ENCODE results near the gene CD72.

Gene CD72

GRCh38 chr9:35574578-35575122 lies 43.6 kb downstream of the CD72 start:
- no peaks in the 10 kb centered on the region for H3K36me3 ChIP-seq (ENCODE audit: insufficient read depth, low read length)
- no peak overlapping the region for H3K4me3 ChIP-seq (ENCODE audit: low read length)
- H3K9me3 ChIP-seq (replicated peaks; ENCODE audit: low read length): no peaks in the 10 kb centered on the region
- H3K4me1 ChIP-seq (ENCODE audit: control insufficient read depth, insufficient read depth, low read length): no peaks in the 10 kb centered on the region
- no peak overlapping the region for H3K4me2 ChIP-seq (ENCODE audit: low read length)
- no peak overlapping the region for H3K9ac ChIP-seq (ENCODE audit: low read depth, low read length)
- H3K27me3 ChIP-seq (ENCODE audit: control insufficient read depth, insufficient read depth, low read length): no peaks in the 10 kb centered on the region

GRCh38 chr9:35570709-35571504 lies 47.3 kb downstream of the CD72 start:
- Histone ChIP-seq H3K4me1 (ENCODE audit: control insufficient read depth, insufficient read depth, low read length) (peaks cover 4% of the 10 kb centered on the region), H3K27me3 (ENCODE audit: control insufficient read depth, insufficient read depth, low read length) (no peaks in the 10 kb centered on the region), H3K9me3 (replicated peaks; ENCODE audit: low read length) (no peaks in the 10 kb centered on the region), H3K4me3 (ENCODE audit: low read length) (no peak overlapping the region), H3K9ac (ENCODE audit: low read depth, low read length) (no peak overlapping the region), H3K4me2 (ENCODE audit: low read length) (no peak overlapping the region), H3K36me3 (ENCODE audit: insufficient read depth, low read length) (no peaks in the 10 kb centered on the region)

- no peaks in the 10 kb centered on the region for H3K27me3 ChIP-seq (ENCODE audit: control insufficient read depth, insufficient read depth, low read length)
- H3K4me1 ChIP-seq (ENCODE audit: control insufficient read depth, insufficient read depth, low read length): peaks cover 14% of the 10 kb centered on the region
- peaks cover 4% of the 10 kb centered on the region for H3K36me3 ChIP-seq (ENCODE audit: insufficient read depth, low read length)
- H3K9ac ChIP-seq (ENCODE audit: low read depth, low read length): no peak overlapping the region
- no peak overlapping the region for H3K4me2 ChIP-seq (ENCODE audit: low read length)
- no peaks in the 10 kb centered on the region for H3K9me3 ChIP-seq (replicated peaks; ENCODE audit: low read length)
- H3K4me3 ChIP-seq (ENCODE audit: low read length): no peak overlapping the region
These were observed 49.0 kb downstream of the CD72 start for GRCh38 chr9:35569206-35569605.

GRCh38 chr9:35568196-35568595 lies 50.0 kb downstream of the CD72 start:
- Histone ChIP-seq H3K4me1 (ENCODE audit: control insufficient read depth, insufficient read depth, low read length) (peaks cover 22% of the 10 kb centered on the region), H3K36me3 (ENCODE audit: insufficient read depth, low read length) (peaks cover 6% of the 10 kb centered on the region), H3K4me2 (ENCODE audit: low read length) (no peak overlapping the region)

GRCh38 chr9:35566417-35566816 lies 51.8 kb downstream of the CD72 start:
- Histone ChIP-seq H3K4me3 (ENCODE audit: low read length) (no peak overlapping the region), H3K4me1 (ENCODE audit: control insufficient read depth, insufficient read depth, low read length) (peaks cover 22% of the 10 kb centered on the region), H3K9me3 (replicated peaks; ENCODE audit: low read length) (no peaks in the 10 kb centered on the region), H3K4me2 (ENCODE audit: low read length) (no peak overlapping the region), H3K9ac (ENCODE audit: low read depth, low read length) (no peak overlapping the region), H3K36me3 (ENCODE audit: insufficient read depth, low read length) (peaks cover 21% of the 10 kb centered on the region), H3K27me3 (ENCODE audit: control insufficient read depth, insufficient read depth, low read length) (no peaks in the 10 kb centered on the region)

More at GRCh38 chr9:35568196-35568595, 50.0 kb downstream of the CD72 start:
- Histone ChIP-seq H3K9me3 (replicated peaks; ENCODE audit: low read length) (no peaks in the 10 kb centered on the region), H3K4me3 (ENCODE audit: low read length) (no peak overlapping the region), H3K27me3 (ENCODE audit: control insufficient read depth, insufficient read depth, low read length) (no peaks in the 10 kb centered on the region), H3K9ac (ENCODE audit: low read depth, low read length) (no peak overlapping the region)

- peaks cover 22% of the 10 kb centered on the region for H3K4me1 ChIP-seq (ENCODE audit: control insufficient read depth, insufficient read depth, low read length)
- H3K9ac ChIP-seq (ENCODE audit: low read depth, low read length): no peak overlapping the region
- no peaks in the 10 kb centered on the region for H3K27me3 ChIP-seq (ENCODE audit: control insufficient read depth, insufficient read depth, low read length)
- peaks cover 35% of the 10 kb centered on the region for H3K36me3 ChIP-seq (ENCODE audit: insufficient read depth, low read length)
- no peaks in the 10 kb centered on the region for H3K9me3 ChIP-seq (replicated peaks; ENCODE audit: low read length)
- H3K4me2 ChIP-seq (ENCODE audit: low read length): no peak overlapping the region
- no peak overlapping the region for H3K4me3 ChIP-seq (ENCODE audit: low read length)
These were observed 53.6 kb downstream of the CD72 start for GRCh38 chr9:35564658-35565061.

GRCh38 chr9:35563791-35564197 lies 54.4 kb downstream of the CD72 start:
- Histone ChIP-seq H3K4me1 (ENCODE audit: control insufficient read depth, insufficient read depth, low read length) (peaks cover 22% of the 10 kb centered on the region), H3K9ac (ENCODE audit: low read depth, low read length) (no peak overlapping the region), H3K27me3 (ENCODE audit: control insufficient read depth, insufficient read depth, low read length) (no peaks in the 10 kb centered on the region), H3K4me3 (ENCODE audit: low read length) (no peak overlapping the region), H3K36me3 (ENCODE audit: insufficient read depth, low read length) (peaks cover 42% of the 10 kb centered on the region), H3K9me3 (replicated peaks; ENCODE audit: low read length) (no peaks in the 10 kb centered on the region), H3K4me2 (ENCODE audit: low read length) (no peak overlapping the region)

GRCh38 chr9:35562895-35563780 lies 55.1 kb downstream of the CD72 start:
- Histone ChIP-seq H3K36me3 (ENCODE audit: insufficient read depth, low read length) (peaks cover 48% of the 10 kb centered on the region), H3K9ac (ENCODE audit: low read depth, low read length) (no peak overlapping the region), H3K4me3 (ENCODE audit: low read length) (no peak overlapping the region), H3K9me3 (replicated peaks; ENCODE audit: low read length) (no peaks in the 10 kb centered on the region), H3K27me3 (ENCODE audit: control insufficient read depth, insufficient read depth, low read length) (no peaks in the 10 kb centered on the region), H3K4me1 (ENCODE audit: control insufficient read depth, insufficient read depth, low read length) (peaks cover 22% of the 10 kb centered on the region), H3K4me2 (ENCODE audit: low read length) (no peak overlapping the region)

- H3K27me3 ChIP-seq (ENCODE audit: control insufficient read depth, insufficient read depth, low read length): no peaks in the 10 kb centered on the region
- no peak overlapping the region for H3K4me3 ChIP-seq (ENCODE audit: low read length)
- peaks cover 22% of the 10 kb centered on the region for H3K4me1 ChIP-seq (ENCODE audit: control insufficient read depth, insufficient read depth, low read length)
- no peak overlapping the region for H3K9ac ChIP-seq (ENCODE audit: low read depth, low read length)
- no peaks in the 10 kb centered on the region for H3K9me3 ChIP-seq (replicated peaks; ENCODE audit: low read length)
- H3K4me2 ChIP-seq (ENCODE audit: low read length): no peak overlapping the region
- peaks cover 62% of the 10 kb centered on the region for H3K36me3 ChIP-seq (ENCODE audit: insufficient read depth, low read length)
These were observed 56.5 kb downstream of the CD72 start for GRCh38 chr9:35561468-35562261.

- Histone ChIP-seq H3K4me1 (ENCODE audit: control insufficient read depth, insufficient read depth, low read length) (peaks cover 17% of the 10 kb centered on the region), H3K36me3 (ENCODE audit: insufficient read depth, low read length) (peaks cover 69% of the 10 kb centered on the region)
These were observed 57.4 kb downstream of the CD72 start for GRCh38 chr9:35560625-35561337.

More at GRCh38 chr9:35560625-35561337, 57.4 kb downstream of the CD72 start:
- H3K9ac ChIP-seq (ENCODE audit: low read depth, low read length): no peak overlapping the region
- no peak overlapping the region for H3K4me2 ChIP-seq (ENCODE audit: low read length)
- H3K4me3 ChIP-seq (ENCODE audit: low read length): no peak overlapping the region
- no peaks in the 10 kb centered on the region for H3K27me3 ChIP-seq (ENCODE audit: control insufficient read depth, insufficient read depth, low read length)
- no peaks in the 10 kb centered on the region for H3K9me3 ChIP-seq (replicated peaks; ENCODE audit: low read length)

All from skeletal muscle satellite cell (primary cell).